ENCODE results near the gene BCL7C.
"Not testable (repeated sequence)": the region's sequence is repeated elsewhere in the genome, so short reads cannot be mapped to it uniquely, and the experiment has no call there.

BCL7C gene

DNA sequence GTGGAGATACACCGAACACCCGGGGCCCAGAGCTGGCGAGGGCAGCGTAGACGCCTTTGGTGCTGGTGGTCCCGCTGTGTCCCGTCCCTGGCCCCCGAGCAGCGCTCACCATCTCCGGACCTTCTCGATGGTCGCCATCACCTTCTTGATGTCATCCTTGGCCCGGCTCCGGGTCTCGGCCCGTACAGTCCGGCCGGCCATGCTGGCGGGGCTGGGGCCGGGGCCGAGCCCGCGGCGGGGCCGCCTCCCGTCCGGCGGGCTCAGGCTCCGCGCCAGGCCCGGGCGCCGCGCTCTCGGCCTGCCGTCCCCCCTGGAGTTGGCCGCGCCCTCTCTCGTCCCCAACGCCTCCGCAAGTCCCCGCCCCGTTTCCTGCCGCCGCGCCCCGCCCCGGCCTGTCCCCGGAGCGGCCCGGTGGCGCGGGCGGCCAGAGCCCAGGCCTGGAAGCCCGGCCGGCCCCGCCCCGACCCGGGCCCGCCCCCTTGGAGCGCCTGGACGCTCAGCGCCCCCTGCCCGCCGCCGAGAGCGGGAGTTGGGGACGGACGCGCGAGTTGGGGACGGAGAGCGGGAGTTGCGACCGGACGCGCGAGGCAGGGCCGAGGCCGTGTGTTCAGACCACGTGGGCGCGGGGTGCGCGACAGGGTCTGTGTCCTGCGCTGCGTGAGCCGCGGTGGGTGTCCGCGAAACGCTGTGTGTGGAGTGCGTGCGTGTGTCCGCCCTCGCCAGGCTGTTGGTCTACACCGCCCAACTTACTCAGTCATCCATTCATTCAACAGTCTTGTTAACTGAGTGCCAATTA lies at the start of gene BCL7C:
TSS of gene BCL7C (minus strand) at position 334 of the 796 bp plus-strand sequence. CDS start at position 201, 133 bp downstream.
- in situ Hi-C loops (cut with MboI; ENCODE audit: low sequenced_read_pairs): no loop called here

DNA sequence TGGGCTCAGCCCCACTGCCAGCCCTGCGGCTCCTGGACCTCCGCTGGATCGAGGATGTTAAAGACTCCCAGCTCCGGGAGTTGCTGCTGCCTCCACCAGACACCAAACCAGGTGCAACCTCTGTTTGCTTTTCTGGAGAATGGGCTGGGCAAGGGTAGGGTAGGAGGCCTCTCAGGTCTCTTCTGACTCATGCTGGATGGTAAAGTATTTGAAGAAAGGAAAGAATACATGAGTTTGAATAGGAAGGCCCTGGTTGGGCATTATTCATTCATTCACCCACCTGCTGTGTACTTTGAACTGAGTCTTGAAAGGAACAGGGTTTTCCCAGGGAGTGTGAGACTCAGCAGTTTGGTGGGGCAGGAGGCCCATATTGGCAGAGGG lies 48.5 kb upstream of the BCL7C start:
- in situ Hi-C loops (cut with MboI; ENCODE audit: low sequenced_read_pairs): no loop called here

DNA sequence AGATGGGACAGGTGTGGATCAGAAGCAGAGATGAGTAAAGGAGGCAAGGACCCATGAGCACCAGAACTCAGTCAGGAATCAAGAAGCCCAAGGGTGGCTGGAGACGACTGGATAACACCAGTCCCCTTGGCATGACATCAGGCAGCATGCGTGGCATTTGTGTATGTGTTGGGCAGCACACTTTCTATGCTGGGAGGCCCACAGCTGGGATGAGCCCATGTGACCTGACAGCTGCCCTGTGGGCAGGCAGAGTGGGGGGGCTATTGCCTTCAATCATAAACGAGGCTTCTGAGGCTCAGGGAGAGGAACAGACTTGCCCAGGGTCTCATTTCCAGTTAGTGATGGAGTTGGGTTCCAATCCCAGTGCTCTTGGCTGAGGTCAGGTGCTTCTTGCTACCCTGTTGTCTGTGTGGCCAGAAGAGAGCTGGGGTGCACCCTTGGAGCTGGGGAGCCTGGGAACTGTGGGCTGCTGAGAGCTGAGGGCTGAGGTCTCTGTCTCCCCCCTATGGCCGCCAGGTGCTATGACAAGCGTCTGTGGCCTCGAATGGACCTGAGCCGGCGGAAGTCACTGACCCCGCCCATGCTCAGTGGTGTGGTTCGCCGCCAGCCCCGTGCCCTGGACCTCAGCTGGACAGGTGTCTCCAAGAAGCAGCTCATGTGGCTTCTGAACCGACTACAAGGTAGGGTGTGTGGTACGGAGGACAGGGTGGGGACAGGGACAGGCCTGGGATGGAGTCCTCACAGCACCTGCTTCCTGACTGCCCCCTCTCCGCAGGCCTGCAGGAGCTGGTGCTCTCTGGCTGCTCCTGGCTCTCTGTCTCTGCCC lies 47.9 kb upstream of the BCL7C start:
- in situ Hi-C loops (cut with MboI; ENCODE audit: low sequenced_read_pairs): no loop called here

DNA sequence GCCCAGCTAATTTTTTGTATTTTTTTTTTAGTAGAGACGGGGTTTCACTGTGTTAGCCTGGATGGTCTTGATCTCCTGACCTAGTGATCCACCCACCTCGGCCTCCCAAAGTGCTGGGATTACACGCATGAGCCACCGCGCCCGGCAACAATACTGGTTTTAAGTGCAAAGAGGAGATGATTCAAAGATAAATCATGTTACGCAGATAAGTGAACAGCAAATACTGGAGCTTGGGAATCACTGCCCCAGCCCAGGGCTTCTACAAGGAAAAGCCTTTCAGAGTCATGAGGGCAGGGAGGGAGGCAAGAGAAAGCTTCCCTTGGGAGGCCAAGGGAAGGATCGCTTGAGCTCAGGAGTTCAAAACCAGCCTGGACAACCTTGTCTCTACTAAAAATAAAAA lies 45.7 kb upstream of the BCL7C start:
- in situ Hi-C loops (cut with MboI; ENCODE audit: low sequenced_read_pairs): not testable (repeated sequence)

DNA sequence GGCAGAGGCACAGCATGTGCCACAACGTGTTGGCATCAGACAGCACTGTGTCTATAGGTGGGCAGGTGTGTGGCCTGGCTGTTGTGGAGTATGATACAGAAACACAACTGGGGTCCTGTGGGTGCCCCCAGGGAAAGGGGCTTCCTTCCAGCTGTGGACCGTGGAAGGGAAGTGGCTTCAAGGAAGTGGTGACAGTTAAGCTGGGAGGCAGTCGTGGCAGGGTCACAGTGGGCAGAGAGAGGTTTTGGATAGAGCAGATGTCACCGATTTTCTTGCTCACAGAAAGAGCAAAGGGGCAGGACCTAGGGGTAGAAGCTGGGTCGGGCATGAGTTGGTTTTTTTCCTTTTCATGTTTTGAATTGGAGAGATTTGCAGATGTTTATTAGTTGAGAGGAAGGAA lies 43.8 kb upstream of the BCL7C start:
- in situ Hi-C loops (cut with MboI; ENCODE audit: low sequenced_read_pairs): no loop called here

DNA sequence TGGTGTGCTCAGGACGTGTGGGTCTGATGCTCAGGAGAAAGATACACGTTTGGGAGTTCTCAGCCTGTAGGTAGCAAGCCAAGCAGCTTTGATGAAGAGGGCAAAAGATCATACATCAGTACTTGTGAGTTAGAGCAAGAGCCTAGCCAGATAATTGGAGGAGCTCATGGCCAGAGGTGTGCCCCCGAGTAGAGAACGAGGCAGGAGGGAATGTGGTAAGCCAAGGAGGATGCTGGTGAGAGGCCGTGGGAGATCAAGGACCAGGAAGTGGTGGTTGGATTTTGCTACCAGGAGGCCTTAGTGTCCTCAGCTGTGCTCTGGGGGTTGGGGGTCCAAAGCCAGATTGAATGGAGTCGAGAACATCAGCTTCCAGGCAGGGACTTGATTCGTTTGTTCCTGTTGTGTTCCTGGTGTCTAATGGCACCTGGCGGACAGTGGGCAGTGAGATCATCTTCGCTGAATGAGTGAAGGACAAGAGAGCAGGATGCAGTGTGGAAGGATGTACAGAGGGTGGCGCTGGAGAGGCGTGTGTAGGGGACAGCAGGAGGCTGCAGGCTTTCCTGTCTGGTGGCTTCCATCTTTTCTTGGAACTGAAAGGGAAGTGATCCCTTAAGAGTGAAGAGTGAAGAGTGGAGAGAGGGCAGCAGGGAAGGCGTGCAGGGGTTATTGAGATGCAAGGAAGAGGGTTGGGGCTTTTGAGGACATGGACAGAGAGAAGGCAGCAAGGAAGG lies 41.1 kb upstream of the BCL7C start:
- in situ Hi-C loops (cut with MboI; ENCODE audit: low sequenced_read_pairs): no loop called here

DNA sequence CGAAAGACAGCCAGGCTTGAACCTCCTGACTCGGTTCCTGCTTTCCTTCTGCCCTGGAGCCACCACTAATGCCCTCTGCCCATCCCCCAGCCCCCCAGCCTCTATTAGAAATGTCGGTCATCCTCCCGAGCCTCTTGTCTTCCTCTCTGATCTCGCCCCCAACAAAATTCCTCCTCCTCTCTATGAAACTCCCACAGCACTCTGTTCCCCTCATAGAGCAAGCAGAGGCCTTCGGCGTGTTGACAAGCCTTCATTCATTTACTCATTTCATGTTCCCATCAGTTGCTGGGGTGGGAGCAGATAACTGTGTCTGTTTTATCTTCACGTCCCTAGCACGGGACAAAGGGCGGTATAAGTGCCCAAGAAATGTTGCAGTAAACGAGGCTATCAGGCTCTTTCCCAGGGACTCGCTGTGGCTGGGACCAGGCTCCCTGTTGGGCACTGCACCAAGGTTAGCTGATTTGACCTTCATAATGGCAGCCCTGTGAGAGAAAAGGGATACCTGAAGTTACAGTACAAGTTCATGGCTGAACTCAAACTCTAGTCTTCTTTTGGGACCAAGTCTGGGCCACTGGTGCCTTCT lies 37.3 kb upstream of the BCL7C start:
- in situ Hi-C loops (cut with MboI; ENCODE audit: low sequenced_read_pairs): no loop called here

DNA sequence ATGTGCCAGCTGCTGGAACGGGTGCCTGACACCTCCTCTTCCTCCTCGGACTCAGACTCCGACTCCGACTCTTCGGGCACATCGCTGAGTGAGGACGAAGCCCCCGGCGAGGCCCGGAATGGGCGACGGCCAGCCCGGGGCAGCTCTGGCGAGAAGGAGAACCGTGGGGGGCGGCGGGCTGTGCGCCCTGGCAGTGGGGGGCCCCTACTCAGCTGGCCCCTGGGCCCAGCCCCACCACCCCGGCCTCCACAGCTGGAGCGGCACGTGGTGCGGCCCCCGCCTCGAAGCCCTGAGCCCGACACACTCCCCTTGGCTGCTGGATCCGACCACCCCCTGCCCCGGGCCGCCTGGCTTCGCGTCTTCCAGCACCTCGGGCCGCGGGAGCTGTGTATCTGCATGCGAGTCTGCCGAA lies 36.3 kb upstream of the BCL7C start:
- in situ Hi-C loops (cut with MboI; ENCODE audit: low sequenced_read_pairs): no loop called here

DNA sequence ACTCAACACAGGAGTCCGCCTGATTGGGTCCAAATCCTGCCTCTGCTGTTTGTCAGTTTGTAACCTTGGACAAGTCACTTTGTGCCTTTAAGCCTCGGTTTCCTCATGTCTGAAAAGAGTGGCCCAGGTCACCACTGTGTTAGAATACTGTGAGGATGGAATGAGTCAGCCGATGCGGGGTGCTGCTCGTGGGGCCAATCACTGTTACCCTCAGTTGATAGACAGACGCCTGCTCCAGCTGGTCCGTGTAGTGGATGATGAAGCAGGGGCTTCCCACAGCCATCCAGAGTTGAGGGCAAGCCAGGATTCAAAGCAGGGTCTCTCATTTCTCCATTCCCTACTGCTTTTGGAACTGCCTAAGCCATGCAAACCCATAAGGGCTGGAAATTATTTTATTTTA lies 35.3 kb upstream of the BCL7C start:
- in situ Hi-C loops (cut with MboI; ENCODE audit: low sequenced_read_pairs): no loop called here

DNA sequence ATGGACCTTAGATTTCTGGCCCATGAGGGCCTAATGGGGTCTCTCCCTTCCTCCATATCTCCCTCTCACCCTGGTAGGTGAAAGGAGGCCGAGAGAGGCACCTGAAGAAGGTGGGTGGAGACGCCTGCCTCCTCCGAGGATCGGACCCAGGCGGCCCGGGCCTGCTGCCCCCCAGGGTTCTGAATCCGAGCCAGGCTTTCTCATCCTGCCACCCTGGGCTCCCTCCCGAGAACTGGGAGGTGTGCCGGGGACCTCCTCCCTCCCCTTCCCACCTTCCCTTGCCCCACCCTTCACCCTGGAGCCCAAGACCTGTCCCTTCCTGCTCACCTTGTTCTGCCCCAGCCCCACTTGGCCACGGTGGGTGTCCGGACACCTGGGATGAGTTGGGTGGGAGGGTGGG lies 34.5 kb upstream of the BCL7C start:
- in situ Hi-C loops (cut with MboI; ENCODE audit: low sequenced_read_pairs): no loop called here

DNA sequence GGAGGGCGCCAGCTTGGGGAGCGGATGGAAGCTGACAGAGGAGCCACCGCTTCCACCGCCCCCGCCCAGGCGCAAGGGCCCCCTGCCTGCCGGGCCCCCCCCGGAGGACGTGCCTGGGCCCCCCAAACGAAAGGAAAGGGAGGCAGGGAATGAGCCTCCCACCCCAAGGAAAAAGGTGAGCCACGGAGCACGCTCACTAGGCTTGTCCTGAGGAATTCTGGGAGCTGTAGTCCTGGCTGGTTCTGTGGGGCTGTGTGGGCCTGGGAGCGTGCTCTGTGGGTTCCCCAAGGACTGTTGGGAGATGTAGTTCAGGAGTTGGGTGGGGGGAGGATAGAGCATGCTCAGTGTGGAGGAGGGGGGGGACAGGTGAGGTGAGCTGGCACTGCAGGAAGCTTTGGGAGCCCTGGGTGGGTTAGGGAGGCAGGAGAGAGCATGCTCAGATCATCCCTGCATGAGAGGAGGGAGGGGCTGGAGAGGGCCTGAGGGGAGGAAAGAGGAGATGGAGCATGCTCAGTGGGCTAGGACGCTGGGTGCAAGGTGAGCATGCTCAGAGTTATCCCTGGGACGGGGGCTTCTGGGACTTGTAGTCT lies 34.0 kb upstream of the BCL7C start:
- in situ Hi-C loops (cut with MboI; ENCODE audit: low sequenced_read_pairs): no loop called here

DNA sequence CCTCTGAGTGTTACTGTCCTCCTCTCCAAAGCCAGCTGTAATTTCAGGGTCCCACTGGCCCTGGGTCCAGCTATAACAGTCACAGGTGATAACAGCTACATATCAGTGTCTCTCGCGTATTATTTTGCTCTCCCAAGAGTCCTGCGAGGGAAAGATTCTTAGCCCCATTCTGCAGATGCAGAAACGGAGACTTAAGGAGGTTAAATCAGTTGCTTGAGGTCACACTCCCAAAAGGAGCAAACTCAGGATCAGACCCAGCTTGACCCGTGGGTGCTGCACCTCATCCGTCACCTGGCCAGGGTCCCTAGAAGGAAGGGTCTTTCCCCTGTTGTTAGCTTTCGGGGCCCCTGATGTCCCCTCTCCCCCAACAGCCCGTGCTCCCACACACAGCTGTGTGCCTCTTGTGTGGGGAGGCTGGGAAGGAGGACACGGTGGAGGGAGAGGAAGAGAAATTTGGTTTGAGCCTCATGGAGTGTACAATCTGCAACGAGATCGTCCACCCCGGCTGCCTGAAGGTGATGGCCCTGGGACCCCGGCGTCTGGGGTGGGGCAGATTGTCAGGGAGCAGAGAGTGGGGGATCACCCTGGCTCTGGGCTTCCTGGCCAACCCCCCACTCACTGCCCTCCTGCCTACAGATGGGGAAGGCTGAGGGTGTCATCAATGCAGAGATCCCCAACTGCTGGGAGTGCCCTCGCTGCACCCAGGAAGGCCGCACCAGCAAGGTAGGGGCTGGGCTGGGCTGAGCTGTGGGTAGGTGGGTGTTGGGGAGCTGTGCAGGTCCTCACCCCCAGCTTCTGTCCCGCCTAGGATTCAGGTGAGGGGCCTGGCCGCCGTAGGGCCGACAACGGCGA lies 33.3 kb upstream of the BCL7C start:
- in situ Hi-C loops (cut with MboI; ENCODE audit: low sequenced_read_pairs): no loop called here

DNA sequence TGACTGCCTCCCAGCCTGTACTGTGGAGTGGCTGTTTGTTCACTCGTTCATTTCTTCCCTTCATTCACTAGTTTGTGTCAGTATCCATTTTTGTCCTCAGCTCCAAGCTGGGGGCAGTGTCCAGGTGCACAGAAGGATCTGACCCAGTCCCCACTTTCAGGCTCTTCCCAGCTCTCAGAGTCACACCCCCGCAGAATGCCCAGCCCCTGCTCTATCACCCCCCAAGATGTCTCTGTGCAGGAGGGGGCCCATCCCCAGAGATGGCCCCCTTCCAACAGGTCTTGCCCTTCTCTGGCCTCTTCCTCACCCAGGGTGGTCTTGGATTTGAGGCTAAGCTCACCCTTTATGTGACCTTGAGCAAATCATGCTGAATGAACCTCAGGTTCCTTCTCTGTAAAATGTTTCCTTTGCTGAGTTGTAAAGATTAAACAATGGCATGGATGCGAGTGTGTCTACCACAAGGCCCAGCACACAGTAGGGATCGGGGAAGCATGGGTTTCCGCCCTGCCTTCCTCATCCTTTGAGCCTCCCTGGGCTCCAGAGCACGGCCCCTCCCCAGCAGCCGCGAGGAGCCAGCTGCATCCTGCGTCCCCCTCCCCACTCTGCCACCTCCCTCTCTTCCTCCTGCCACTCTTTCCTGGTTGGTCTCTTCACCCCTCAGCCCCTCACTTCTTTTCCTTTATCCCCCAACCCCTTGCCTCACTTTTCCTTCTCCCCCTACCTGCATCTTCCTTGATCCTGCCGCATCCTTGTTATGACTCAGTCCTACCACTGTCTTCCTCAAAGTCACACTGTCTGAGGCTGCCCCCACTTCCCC lies 32.3 kb upstream of the BCL7C start:
- in situ Hi-C loops (cut with MboI; ENCODE audit: low sequenced_read_pairs): no loop called here

DNA sequence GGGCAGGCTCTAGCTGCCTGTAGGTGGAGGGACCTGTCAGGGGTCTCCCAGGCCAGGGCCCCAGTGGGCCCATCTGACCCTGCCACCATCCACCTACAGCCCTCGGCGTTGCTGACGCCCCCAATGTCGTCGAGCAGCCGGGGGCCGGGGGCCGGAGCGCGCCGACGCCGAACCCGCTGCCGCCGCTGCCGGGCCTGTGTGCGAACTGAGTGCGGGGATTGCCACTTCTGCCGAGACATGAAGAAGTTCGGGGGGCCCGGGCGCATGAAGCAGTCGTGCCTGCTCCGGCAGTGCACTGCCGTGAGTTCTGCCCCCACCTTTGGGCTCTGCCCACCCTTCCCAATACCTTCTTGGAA lies 31.7 kb upstream of the BCL7C start:
- in situ Hi-C loops (cut with MboI; ENCODE audit: low sequenced_read_pairs): no loop called here

DNA sequence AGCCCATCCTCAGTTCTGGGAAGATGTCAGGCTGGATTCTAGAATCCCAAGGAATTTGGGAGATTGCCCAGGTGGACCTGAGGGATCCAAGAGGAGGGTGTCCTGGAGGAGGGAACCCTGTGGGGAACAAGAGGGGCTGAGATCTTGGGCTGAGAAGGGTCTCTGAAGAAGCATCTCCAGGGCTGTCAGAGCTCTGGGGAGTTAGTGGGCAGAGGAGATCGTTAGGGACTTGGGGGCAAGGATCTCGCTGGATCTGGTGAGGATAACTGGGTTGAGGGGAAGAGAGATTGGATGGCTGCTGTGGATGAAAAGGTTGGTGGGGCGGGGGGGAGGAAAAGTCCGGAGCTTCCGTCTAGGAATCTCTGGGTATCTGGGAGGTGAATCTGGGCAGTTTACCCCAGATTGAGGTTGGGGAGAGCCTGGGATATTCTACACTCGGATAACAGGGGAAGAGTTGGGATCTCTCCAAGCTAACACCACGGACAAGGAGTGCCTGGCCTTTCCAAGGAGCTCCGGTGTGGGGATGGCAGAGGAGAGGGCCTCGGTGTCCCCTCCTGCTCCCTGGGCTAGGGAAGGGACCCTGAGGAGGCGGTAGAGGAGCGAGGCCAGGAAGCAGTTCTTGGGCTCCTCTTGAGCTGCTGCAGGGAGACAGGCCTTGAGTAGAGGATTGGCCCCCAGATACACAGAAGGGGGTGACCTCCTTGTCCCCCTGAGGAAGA lies 31.2 kb upstream of the BCL7C start:
- in situ Hi-C loops (cut with MboI; ENCODE audit: low sequenced_read_pairs): no loop called here

DNA sequence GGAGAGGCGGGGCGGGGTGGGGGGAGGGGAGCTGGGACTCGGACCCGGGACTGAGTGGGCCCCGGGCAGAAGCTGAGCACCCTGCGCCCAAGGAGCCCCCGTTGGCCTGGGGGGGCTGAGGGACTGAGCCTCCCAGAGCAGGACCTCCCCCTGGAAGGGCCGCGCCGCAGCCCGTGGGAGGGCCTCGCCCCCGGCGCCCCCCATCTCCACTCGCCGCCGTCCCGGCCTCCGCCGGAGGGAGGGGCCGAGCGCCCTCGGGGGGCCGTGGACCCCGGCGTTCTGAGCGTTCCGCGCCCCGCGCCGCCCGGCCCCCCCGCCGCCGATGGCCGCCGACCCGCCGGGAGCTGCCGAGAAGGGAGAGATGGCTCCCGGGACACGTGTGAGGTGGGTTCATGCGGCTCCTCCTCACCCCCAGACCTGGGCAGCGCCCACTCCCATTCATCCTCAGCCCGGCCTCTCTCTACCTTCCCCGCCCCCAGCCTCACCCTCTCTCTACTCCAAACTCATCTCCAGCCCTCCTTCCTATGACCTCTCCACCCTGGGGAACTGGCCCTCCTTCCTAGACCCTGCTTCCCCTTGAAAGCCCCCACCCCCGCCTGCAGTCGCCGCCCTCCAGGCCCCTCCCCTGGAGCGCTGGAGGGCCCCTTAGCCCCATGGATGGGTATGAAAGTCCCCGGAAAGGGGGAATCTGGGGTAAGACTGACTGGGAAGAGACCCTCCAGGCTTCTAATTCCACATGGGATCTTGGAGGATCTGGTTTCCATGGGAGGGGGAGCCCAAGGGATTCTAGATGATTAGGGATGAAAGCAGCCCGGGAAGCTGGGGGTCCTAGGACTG lies 30.4 kb upstream of the BCL7C start:
- in situ Hi-C loops (cut with MboI; ENCODE audit: low sequenced_read_pairs): no loop called here

DNA sequence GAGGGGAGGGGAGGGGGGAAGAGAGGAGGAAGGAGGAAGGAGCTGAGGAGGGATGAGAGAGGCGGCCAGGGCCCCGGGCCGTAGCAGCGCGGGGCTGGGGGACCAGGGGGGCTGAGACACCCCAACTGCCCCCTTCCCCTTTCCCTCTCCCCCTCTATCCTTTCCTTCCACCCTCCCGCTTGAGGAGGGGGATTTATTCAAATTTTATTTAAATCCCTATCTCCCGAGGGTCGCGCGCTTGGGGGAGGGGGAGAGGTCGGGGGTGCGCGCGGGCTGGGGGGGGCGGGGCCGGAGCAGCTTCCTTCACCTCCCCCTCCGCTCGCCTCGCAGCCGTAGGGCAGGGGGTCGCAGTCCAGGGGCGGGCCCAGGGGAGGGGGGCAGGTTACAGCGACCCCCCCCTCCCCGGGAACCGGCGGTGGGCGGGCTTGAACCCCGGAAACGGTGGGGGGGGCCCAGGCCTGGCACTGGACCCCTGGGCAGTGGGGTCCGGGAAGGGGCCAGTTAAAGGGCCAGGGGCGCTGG lies 29.7 kb upstream of the BCL7C start, which contains the start of gene FBXL19:
TSS of gene FBXL19 (plus strand) at position 19 of the 522 bp plus-strand sequence. CDS start 2,183 bp downstream, outside the sequence.
- in situ Hi-C loops (cut with MboI; ENCODE audit: low sequenced_read_pairs): no loop called here

Measured in HL-60/S4 (cell line).